Loucy (cell line): ENCODE data around the gene INTS11.

ENCODE experiments used
- H2AFZ ChIP-seq: fragments of 200-600 bp; sonication (generic); 2 replicates; pipeline ENCODE4 v1.6.0; 2016; ENCODE audit warnings: antibody characterized with exemption, mild to moderate bottlenecking, low read length, moderate library complexity
- H3F3A ChIP-seq: fragments of 200-600 bp; 2 replicates; pipeline ENCODE4 v1.6.0; 2016; ENCODE audit warnings: antibody characterized with exemption, low read depth, mild to moderate bottlenecking
- H3K27me3 ChIP-seq: fragments of 200-600 bp; sonication (generic); 2 replicates; pipeline ENCODE4 v1.6.1; 2014; ENCODE audit warnings: low read length, mild to moderate bottlenecking; ENCODE audit not compliant: insufficient read depth, poor library complexity, severe bottlenecking
- H3K36me3 ChIP-seq: fragments of 200-600 bp; sonication (generic); 2 replicates; pipeline ENCODE4 v1.6.1; 2016; ENCODE audit warnings: low read length; ENCODE audit not compliant: insufficient read depth
- H3K4me1 ChIP-seq: fragments of 200-600 bp; sonication (generic); 2 replicates; pipeline ENCODE4 v1.5.1; 2014; ENCODE audit warnings: low read length, mild to moderate bottlenecking; ENCODE audit not compliant: insufficient read depth, poor library complexity, severe bottlenecking
- H3K4me2 ChIP-seq: fragments of 200-600 bp; sonication (generic); 2 replicates; pipeline ENCODE4 v1.6.0; 2014; ENCODE audit warnings: antibody characterized with exemption, low read length, low read depth, mild to moderate bottlenecking; ENCODE audit not compliant: poor library complexity, severe bottlenecking
- H3K4me3 ChIP-seq: fragments of 200-600 bp; sonication (generic); 2 replicates; pipeline ENCODE4 v1.5.1; 2014; ENCODE audit warnings: low read length, mild to moderate bottlenecking, mixed read lengths; ENCODE audit not compliant: poor library complexity, severe bottlenecking
- H3K79me2 ChIP-seq: fragments of 200-600 bp; sonication (generic); 2 replicates; pipeline ENCODE4 v1.6.1; 2014; ENCODE audit warnings: low read length; ENCODE audit not compliant: insufficient read depth
- H3K9ac ChIP-seq: fragments of 200-600 bp; sonication (generic); 2 replicates; pipeline ENCODE4 v1.6.0; 2014; ENCODE audit warnings: mild to moderate bottlenecking, low read depth, low read length, moderate library complexity; ENCODE audit not compliant: poor library complexity, severe bottlenecking
- H3K9me2 ChIP-seq: fragments of 200-600 bp; sonication (generic); replicated peaks from 2 replicates; pipeline ENCODE4 v1.6.1; 2016; ENCODE audit warnings: low read depth, low read length, mixed read lengths
- H3K9me3 ChIP-seq: fragments of 200-600 bp; sonication (generic); 2 replicates; pipeline ENCODE4 v1.6.1; 2014; ENCODE audit warnings: mild to moderate bottlenecking, antibody characterized with exemption, low read length, low read depth; ENCODE audit not compliant: insufficient read depth
- H4K20me1 ChIP-seq: fragments of 200-600 bp; sonication (generic); 2 replicates; pipeline ENCODE4 v1.6.0; 2014; ENCODE audit warnings: antibody characterized with exemption, low read length, mild to moderate bottlenecking; ENCODE audit not compliant: insufficient read depth, poor library complexity, severe bottlenecking
- CTCF ChIP-seq: fragments of 200-600 bp; sonication (generic); conservative IDR thresholded peaks from 2 replicates; pipeline ENCODE4 v1.5.1; 2014; ENCODE audit warnings: mild to moderate bottlenecking, antibody characterized with exemption, low read length
- EZH2phosphoT487 ChIP-seq: fragments of 200-600 bp; IDR thresholded peaks from 2 replicates; pipeline ENCODE4 v1.6.1; 2018; ENCODE audit warnings: antibody characterized with exemption, mild to moderate bottlenecking, moderate library complexity, borderline replicate concordance

The INTS11 gene

GRCh38 chr1:1331068-1331965, 6.9 kb upstream of the INTS11 start, which contains the start of gene TAS1R3:
TAS1R3 (plus strand) TSS chr1:1331280; CDS start chr1:1331346, 66 bp downstream.
- no peaks in the 10 kb centered on the region for H3K9me2 ChIP-seq
- H2AFZ ChIP-seq: no peak within 1 kb of the TSS
- no peaks in the 10 kb centered on the region for H3K9me3 ChIP-seq
- H3K27me3 ChIP-seq: no peaks in the 10 kb centered on the region
- peaks cover 2% of the 10 kb centered on the region for H3K4me1 ChIP-seq
- no peak within 1 kb of the TSS for H3K4me2 ChIP-seq
- no peaks in the 10 kb centered on the region for H3F3A ChIP-seq
- no peak for TF ChIP-seq EZH2phosphoT487
- no peak for TF ChIP-seq CTCF
- peaks cover 4% of the 10 kb centered on the region for H4K20me1 ChIP-seq
- H3K36me3 ChIP-seq: no peaks in the 10 kb centered on the region
- no peak within 1 kb of the TSS for H3K4me3 ChIP-seq
- H3K9ac ChIP-seq: no peak within 1 kb of the TSS
- peaks cover 4% of the 10 kb centered on the region; the same call in 1 of the 2 replicates for H3K79me2 ChIP-seq

DNA sequence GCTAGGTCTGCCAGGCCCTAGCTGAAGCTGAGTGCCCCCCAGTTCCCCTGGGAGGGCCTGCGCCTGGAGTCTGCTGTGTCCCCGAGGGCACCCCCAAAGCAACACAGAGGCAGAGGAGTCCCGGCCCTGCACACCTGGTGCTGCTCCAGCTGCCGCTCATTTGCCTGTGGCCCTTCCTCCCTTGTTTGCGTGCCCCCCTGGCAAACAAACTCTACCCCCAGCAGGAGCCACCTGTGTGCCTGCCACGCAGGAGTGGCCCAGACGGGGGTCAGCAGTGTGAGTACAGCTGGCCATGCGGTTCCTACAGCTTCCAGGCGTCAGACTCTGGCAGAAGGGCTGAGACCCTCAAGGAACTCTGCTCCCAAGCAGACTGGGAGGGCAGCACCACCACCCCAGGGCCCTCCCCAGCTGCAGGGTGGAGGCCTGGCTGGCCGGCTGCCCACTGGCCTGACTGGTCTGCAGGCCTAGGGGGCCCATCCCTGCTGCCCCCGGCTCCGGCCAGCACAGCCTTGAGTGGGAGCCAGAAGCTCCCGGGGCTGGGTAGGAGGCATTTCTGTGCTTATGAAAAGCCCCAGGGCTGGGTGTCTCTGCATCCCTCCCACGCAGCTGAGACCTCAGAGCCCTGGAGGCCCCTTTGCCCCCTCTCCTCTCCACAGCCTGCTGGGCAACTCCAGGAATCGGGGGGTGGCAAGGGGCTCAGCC, 6.1 kb upstream of the INTS11 start:
- Histone ChIP-seq H3K4me3 (no peak overlapping the region), H3K9me2 (no peaks in the 10 kb centered on the region), H4K20me1 (peaks cover 12% of the 10 kb centered on the region), H3K36me3 (no peaks in the 10 kb centered on the region), H3K4me1 (peaks cover 10% of the 10 kb centered on the region), H3K27me3 (no peaks in the 10 kb centered on the region), H2AFZ (no peak overlapping the region), H3K9ac (no peak overlapping the region), H3K4me2 (no peak overlapping the region), H3K79me2 (peaks cover 12% of the 10 kb centered on the region; the same call in 1 of the 2 replicates), H3F3A (no peaks in the 10 kb centered on the region), H3K9me3 (no peaks in the 10 kb centered on the region)
- no peak for TF ChIP-seq EZH2phosphoT487
- no peak for TF ChIP-seq CTCF

- H3F3A ChIP-seq: no peaks in the 10 kb centered on the region
- TF ChIP-seq EZH2phosphoT487: no peak
- TF ChIP-seq CTCF: no peak
- H3K4me2 ChIP-seq: no peak overlapping the region
- H4K20me1 ChIP-seq: peaks cover 19% of the 10 kb centered on the region
- H2AFZ ChIP-seq: no peak overlapping the region
- no peaks in the 10 kb centered on the region for H3K27me3 ChIP-seq
- peaks cover 21% of the 10 kb centered on the region for H3K79me2 ChIP-seq
- H3K9me2 ChIP-seq: no peaks in the 10 kb centered on the region
- H3K4me3 ChIP-seq: no peak overlapping the region
- no peaks in the 10 kb centered on the region for H3K9me3 ChIP-seq
- no peak overlapping the region for H3K9ac ChIP-seq
- H3K4me1 ChIP-seq: peaks cover 17% of the 10 kb centered on the region
- H3K36me3 ChIP-seq: no peaks in the 10 kb centered on the region
Measured at GRCh38 chr1:1329304-1330210, 5.1 kb upstream of the INTS11 start.
